GM18909 (cell line): ENCODE data around the gene CPNE9.

Source experiments
- ATAC-seq: cut with Tn5 transposase; IDR thresholded peaks from one replicate; pipeline ENCODE4 v1.9.1; 2021; ENCODE audit warnings: mild to moderate bottlenecking; ENCODE audit not compliant: unreplicated experiment, poor library complexity

CPNE9 gene

GRCh38 chr3:9713142-9713541 lies 9.5 kb downstream of the CPNE9 start:
- no peak for ATAC-seq

- ATAC-seq: no peak
These were observed 11.5 kb downstream of the CPNE9 start for GRCh38 chr3:9715136-9715535.

- no peak for ATAC-seq
These were observed 12.3 kb downstream of the CPNE9 start for GRCh38 chr3:9715764-9716437.

- ATAC-seq: no peak
These were observed 13.3 kb downstream of the CPNE9 start for GRCh38 chr3:9716801-9717555.

- ATAC-seq: no peak
These were observed 13.9 kb downstream of the CPNE9 start for GRCh38 chr3:9717563-9717962.

- no peak for ATAC-seq
These were observed 14.5 kb downstream of the CPNE9 start for GRCh38 chr3:9718118-9718517.

- no peak for ATAC-seq
These were observed 17.5 kb downstream of the CPNE9 start for GRCh38 chr3:9721015-9721699.

GRCh38 chr3:9721700-9722060 lies 18.0 kb downstream of the CPNE9 start:
- no peak for ATAC-seq

- no peak for ATAC-seq
These were observed 22.3 kb downstream of the CPNE9 start for GRCh38 chr3:9725775-9726515.

- ATAC-seq: peak; percentile 16
These were observed 23.5 kb downstream of the CPNE9 start for GRCh38 chr3:9727041-9727595.

GRCh38 chr3:9727743-9728142 lies 24.1 kb downstream of the CPNE9 start:
- ATAC-seq: no peak

- no peak for ATAC-seq
These were observed 25.8 kb downstream of the CPNE9 start for GRCh38 chr3:9729419-9729818.

GRCh38 chr3:9730657-9731205 lies 27.1 kb downstream of the CPNE9 start:
- ATAC-seq: peak; percentile 38

- ATAC-seq: peak; percentile 93
These were observed 27.8 kb downstream of the CPNE9 start, which contains the start of gene BRPF1 for GRCh38 chr3:9731206-9732079. BRPF1 (plus strand) TSS chr3:9731735; CDS start chr3:9734141, 2,406 bp downstream.

- ATAC-seq: peak; percentile 12
These were observed 28.6 kb downstream of the CPNE9 start for GRCh38 chr3:9732080-9732739.

GRCh38 chr3:9732740-9733115 lies 29.1 kb downstream of the CPNE9 start:
- no peak for ATAC-seq

- ATAC-seq: no peak
These were observed 33.2 kb downstream of the CPNE9 start for GRCh38 chr3:9736831-9737230.

GRCh38 chr3:9739181-9739580 lies 35.5 kb downstream of the CPNE9 start:
- ATAC-seq: no peak

GRCh38 chr3:9742560-9742959 lies 38.9 kb downstream of the CPNE9 start:
- no peak for ATAC-seq
